Endothelial cell of umbilical vein (primary cell): ENCODE measurements around the gene KIAA1958. TPM values are rescaled to one million over a fixed set of nuclear protein-coding genes. Genes with fewer than 3 reads are reported as not detected.

Experiments used
- BruUV-seq: library from RNA; stranded (reverse); fragments of 400-500 nt; replicated peaks from 2 replicates; lab custom pipeline; 2021; lab: Mats Ljungman, UMichigan
- CTCF ChIA-PET: fragments of 300-600, 350-600 bp; sonication (Branson Sonifier 250); formaldehyde crosslinking; loops from one replicate; lab custom pipeline; 2021; ENCODE audit warnings: antibody characterized with exemption, inconsistent platforms; lab: Charles Lee
- POLR2A ChIA-PET: fragments of 300-600, 350-600 bp; sonication (Branson Sonifier 250); formaldehyde crosslinking; loops from one replicate; lab custom pipeline; 2021; ENCODE audit warnings: antibody characterized with exemption, inconsistent platforms; lab: Charles Lee
- DNase-seq: peaks from one replicate; pipeline ENCODE4 v3.0.0-alpha.2; 2011; ENCODE audit warnings: low read depth, low spot score
- FAIRE-seq: peaks from 2 replicates; lab custom pipeline; 2011; peaks lifted over from hg19 to GRCh38; lab: Jason Lieb, UNC
- H2AFZ ChIP-seq: 2 replicates; pipeline ENCODE4 v1.6.0; 2012; ENCODE audit warnings: low read depth, low read length, control low read depth, inconsistent platforms
- H3K27ac ChIP-seq: 2 replicates; pipeline ENCODE4 v1.5.1; 2011; ENCODE audit warnings: low read depth, mild to moderate bottlenecking, control low read depth, low read length, moderate library complexity; ENCODE audit not compliant: insufficient read depth
- H3K27me3 ChIP-seq, 2 experiments: 2 replicates each; pipeline versions ENCODE4 v1.6.0 to v1.6.1; 2011; ENCODE audit warnings: low read length in 2 of 2, mixed read lengths in 1 of 2; ENCODE audit not compliant: control insufficient read depth in 2 of 2, insufficient read depth in 2 of 2
- H3K36me3 ChIP-seq, 2 experiments: 2 replicates in 1 of 2; 3 replicates in 1 of 2; pipeline ENCODE4 v1.5.1; 2011; ENCODE audit warnings: low read length in 2 of 2, mild to moderate bottlenecking in 1 of 2, moderate library complexity in 1 of 2; ENCODE audit not compliant: control insufficient read depth in 2 of 2, insufficient read depth in 2 of 2; ENCODE audit errors: extremely low read depth in 1 of 2
- H3K4me1 ChIP-seq: 3 replicates; pipeline ENCODE4 v1.5.1; 2011; ENCODE audit warnings: mild to moderate bottlenecking, low read length; ENCODE audit not compliant: control insufficient read depth, insufficient read depth; ENCODE audit errors: extremely low read depth
- H3K4me2 ChIP-seq: 2 replicates; pipeline ENCODE4 v1.6.1; 2011; ENCODE audit warnings: low read length, control low read depth, mixed read lengths; ENCODE audit not compliant: insufficient read depth
- H3K4me3 ChIP-seq, 3 experiments: fragments of 200-600 bp in 1 of 3; sonication (generic), shearing (Covaris generic) in 1 of 3; replicated peaks in 1 of 3; 2 replicates each; pipeline ENCODE4 v1.5.1; 2011 to 2016; ENCODE audit warnings: control low read depth in 3 of 3, low read length in 3 of 3, mild to moderate bottlenecking in 2 of 3, inconsistent platforms in 1 of 3, low read depth in 1 of 3, moderate library complexity in 1 of 3; ENCODE audit not compliant: insufficient read depth in 1 of 3
- H3K79me2 ChIP-seq: 2 replicates; pipeline ENCODE4 v1.6.0; 2012; ENCODE audit warnings: low read length, inconsistent platforms; ENCODE audit not compliant: control insufficient read depth, insufficient read depth
- H3K9ac ChIP-seq: replicated peaks from 2 replicates; pipeline ENCODE3; 2011; ENCODE audit warnings: low read length, control low read depth; ENCODE audit not compliant: insufficient read depth; ENCODE audit errors: extremely low read depth
- H3K9me1 ChIP-seq: replicated peaks from 3 replicates; pipeline ENCODE4 v1.6.0; 2011; ENCODE audit warnings: mild to moderate bottlenecking, low read length; ENCODE audit not compliant: control insufficient read depth, insufficient read depth; ENCODE audit errors: extremely low read depth
- H3K9me3 ChIP-seq: replicated peaks from 2 replicates; pipeline ENCODE4 v1.5.1; 2012; ENCODE audit warnings: low read length, inconsistent platforms; ENCODE audit not compliant: control insufficient read depth, insufficient read depth
- H4K20me1 ChIP-seq: replicated peaks from 2 replicates; pipeline ENCODE3; 2011; ENCODE audit warnings: mild to moderate bottlenecking, low read length; ENCODE audit not compliant: control insufficient read depth, insufficient read depth; ENCODE audit errors: extremely low read depth
- EZH2 ChIP-seq: IDR thresholded peaks from 2 replicates; pipeline ENCODE4 v1.6.1; 2012; ENCODE audit warnings: borderline replicate concordance, low read depth, mild to moderate bottlenecking, moderate library complexity, low read length, inconsistent platforms; ENCODE audit not compliant: severe bottlenecking
- FOS ChIP-seq: IDR thresholded peaks from 2 replicates; pipeline ENCODE4 v1.6.1; 2011; ENCODE audit warnings: mild to moderate bottlenecking, low read length, moderate library complexity, borderline replicate concordance; ENCODE audit not compliant: insufficient read depth
- GATA2 ChIP-seq: IDR thresholded peaks from 2 replicates; pipeline ENCODE4 v1.7.0; 2011; ENCODE audit warnings: low read depth, mild to moderate bottlenecking, moderate library complexity, mixed read lengths, low read length; ENCODE audit not compliant: insufficient read length, insufficient read depth
- JUN ChIP-seq: IDR thresholded peaks from 2 replicates; pipeline ENCODE4 v1.6.1; 2011; ENCODE audit warnings: borderline replicate concordance, low read depth; ENCODE audit not compliant: insufficient read length, insufficient read depth
- MYC ChIP-seq: IDR thresholded peaks from one replicate; pipeline ENCODE4 v1.6.1; 2011; ENCODE audit warnings: mild to moderate bottlenecking, low read depth, low read length
- POLR2A ChIP-seq: IDR thresholded peaks from 2 replicates; pipeline ENCODE4 v1.6.1; 2012; ENCODE audit warnings: low read depth, mild to moderate bottlenecking, control low read depth, low read length
- POLR2AphosphoS5 ChIP-seq: IDR thresholded peaks from 2 replicates; pipeline ENCODE4 v1.6.1; 2012; ENCODE audit warnings: low read depth, mild to moderate bottlenecking, control low read depth, low read length, moderate library complexity; ENCODE audit not compliant: insufficient read depth
- dilution Hi-C: fragments of 300-500 bp; cut with MboI; formaldehyde crosslinking; loops from one replicate; pipeline ENCODE4 v1.15.0; 2019; ENCODE audit warnings: low sequenced_read_pairs; ENCODE audit not compliant: extremely low pct_ligation_motif_present
- intact Hi-C: fragments of 100-400 bp; cut with micrococcal nuclease; formaldehyde crosslinking; loops from one replicate; pipeline ENCODE4 v1.10.0; 2022
- polyA plus RNA-seq, 4 experiments: library from polyadenylated mRNA; depleted of rRNA in 3 of 4; stranded (reverse) in 3 of 4; unstranded in 1 of 4; fragments of >200 nt; gene quantifications; 2 replicates each; pipeline versions ENCODE4 v1.2.1 to v1.2.3, GENCODE V29; 2011 to 2012; ENCODE audit warnings: missing spikeins in 1 of 4
- total RNA-seq: library from RNA; stranded (reverse); gene quantifications from 2 replicates; pipeline ENCODE4 v1.2.3, GENCODE V29; 2021
- TF ChIP-seq, protein P1 (sequence below): IDR thresholded peaks from 2 replicates; pipeline ENCODE4 v1.6.1; 2011; ENCODE audit not compliant: insufficient read depth, insufficient read length
- TF ChIP-seq, protein P2 (sequence below), 2 donors: IDR thresholded peaks; 1 replicate in 1 of 2; 2 replicates in 1 of 2; pipeline ENCODE4 v1.5.1; 2011; ENCODE audit warnings: low read length in 2 of 2, mild to moderate bottlenecking in 2 of 2, moderate library complexity in 2 of 2, control low read depth in 1 of 2, inconsistent platforms in 1 of 2, low read depth in 1 of 2; ENCODE audit not compliant: insufficient read depth in 1 of 2; ENCODE audit errors: extremely low read depth in 1 of 2

KIAA1958 gene
- total and polyA plus RNA-seq, 2 donors (not counting 3 experiments of a cell fraction or from before 2014, with no cell fraction given) = 1.7 to 5.0 TPM

DNA sequence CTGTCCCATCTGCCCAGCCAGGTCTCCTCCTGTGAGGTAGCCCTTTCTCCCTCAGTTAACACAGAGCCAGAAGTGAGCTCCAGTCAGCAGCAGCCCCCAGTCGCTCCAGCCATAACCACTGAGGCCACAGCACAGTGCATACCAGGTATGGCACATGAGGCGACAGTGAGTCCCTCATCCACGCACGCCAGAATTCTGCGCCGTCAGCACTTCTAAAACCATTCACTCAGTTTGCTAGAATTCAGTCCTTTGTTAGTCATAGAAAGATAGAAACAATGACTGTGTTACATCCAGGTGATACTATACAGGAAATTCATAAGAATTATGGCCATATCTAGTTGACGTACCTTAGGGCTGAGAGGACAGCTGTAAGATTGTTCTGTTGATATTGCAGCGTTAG lies 88.5 kb downstream of the KIAA1958 start:
- H3K4me3 ChIP-seq = no peak overlapping the region
- H2AFZ ChIP-seq = no peak overlapping the region
- TF ChIP-seq FOS (no peak), POLR2AphosphoS5 (no peak), GATA2 (no peak), EZH2 (no peak), POLR2A (no peak), JUN (no peak), MYC (no peak)
- TF ChIP-seq, protein P1, sequence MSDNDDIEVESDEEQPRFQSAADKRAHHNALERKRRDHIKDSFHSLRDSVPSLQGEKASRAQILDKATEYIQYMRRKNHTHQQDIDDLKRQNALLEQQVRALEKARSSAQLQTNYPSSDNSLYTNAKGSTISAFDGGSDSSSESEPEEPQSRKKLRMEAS = no peak
- TF ChIP-seq, protein P2, sequence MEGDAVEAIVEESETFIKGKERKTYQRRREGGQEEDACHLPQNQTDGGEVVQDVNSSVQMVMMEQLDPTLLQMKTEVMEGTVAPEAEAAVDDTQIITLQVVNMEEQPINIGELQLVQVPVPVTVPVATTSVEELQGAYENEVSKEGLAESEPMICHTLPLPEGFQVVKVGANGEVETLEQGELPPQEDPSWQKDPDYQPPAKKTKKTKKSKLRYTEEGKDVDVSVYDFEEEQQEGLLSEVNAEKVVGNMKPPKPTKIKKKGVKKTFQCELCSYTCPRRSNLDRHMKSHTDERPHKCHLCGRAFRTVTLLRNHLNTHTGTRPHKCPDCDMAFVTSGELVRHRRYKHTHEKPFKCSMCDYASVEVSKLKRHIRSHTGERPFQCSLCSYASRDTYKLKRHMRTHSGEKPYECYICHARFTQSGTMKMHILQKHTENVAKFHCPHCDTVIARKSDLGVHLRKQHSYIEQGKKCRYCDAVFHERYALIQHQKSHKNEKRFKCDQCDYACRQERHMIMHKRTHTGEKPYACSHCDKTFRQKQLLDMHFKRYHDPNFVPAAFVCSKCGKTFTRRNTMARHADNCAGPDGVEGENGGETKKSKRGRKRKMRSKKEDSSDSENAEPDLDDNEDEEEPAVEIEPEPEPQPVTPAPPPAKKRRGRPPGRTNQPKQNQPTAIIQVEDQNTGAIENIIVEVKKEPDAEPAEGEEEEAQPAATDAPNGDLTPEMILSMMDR (IDR thresholded peaks at IDR 0.05; ENCODE audit: extremely low read depth in 1 of 2, insufficient read depth in 1 of 2, low read depth in 1 of 2, low read length in 2 of 2) = no peak
- dilution Hi-C loops (no loop called here), intact Hi-C loops (no loop called here)
- H3K27ac ChIP-seq = no peak overlapping the region
- H3K4me1 ChIP-seq = no peaks in the 10 kb centered on the region
- H3K9ac ChIP-seq = no peak overlapping the region
- no peaks in the 10 kb centered on the region for H4K20me1 ChIP-seq
- no TSS peak for BruUV-seq
- H3K27me3 ChIP-seq = no peaks in the 10 kb centered on the region
- H3K9me1 ChIP-seq = no peaks in the 10 kb centered on the region
- H3K36me3 ChIP-seq = no peaks in the 10 kb centered on the region
- H3K9me3 ChIP-seq = no peaks in the 10 kb centered on the region
- H3K4me2 ChIP-seq = no peak overlapping the region
- no peaks in the 10 kb centered on the region for H3K79me2 ChIP-seq
- CTCF ChIA-PET = no interaction called here
- POLR2A ChIA-PET = no interaction called here
- FAIRE-seq (no peak), DNase-seq (no peak)
